HepG2 (cell line): Measurements from ENCODE around the gene R3HDM4. TPM values are rescaled to one million over a fixed set of nuclear protein-coding genes. Genes with fewer than 3 reads are reported as not detected.

Experiments
- ISX ChIP-seq: sonication (generic); formaldehyde crosslinking; conservative IDR thresholded peaks from 2 replicates; pipeline ENCODE4 v1.5.0; 2020; ENCODE audit warnings: missing genetic modification reagents
- MLLT10 ChIP-seq: sonication (generic); formaldehyde crosslinking; IDR thresholded peaks from 2 replicates; pipeline ENCODE4 v1.4.0; 2020; ENCODE audit warnings: missing genetic modification reagents
- PHF21A ChIP-seq: sonication (generic); formaldehyde crosslinking; IDR thresholded peaks from 2 replicates; pipeline ENCODE4 v1.5.0; 2020; ENCODE audit warnings: mild to moderate bottlenecking, missing genetic modification reagents
- TAF1 ChIP-seq: sonication (generic); formaldehyde crosslinking; IDR thresholded peaks from 2 replicates; pipeline ENCODE4 v1.4.0; 2020; ENCODE audit warnings: missing genetic modification reagents
- TRIM24 ChIP-seq: sonication (generic); formaldehyde crosslinking; IDR thresholded peaks from 2 replicates; pipeline ENCODE4 v1.8.0; 2022; ENCODE audit warnings: mild to moderate bottlenecking, missing genetic modification reagents
- ZEB1 ChIP-seq: IDR thresholded peaks from 2 replicates; pipeline ENCODE4 v1.6.1; 2012; ENCODE audit warnings: mild to moderate bottlenecking, low read depth, inconsistent platforms; ENCODE audit not compliant: insufficient replicate concordance
- ZNF205 ChIP-seq: IDR thresholded peaks from 2 replicates; pipeline ENCODE4 v1.6.1; 2018; ENCODE audit warnings: missing biosample characterization, missing genetic modification reagents
- ZNF782 ChIP-seq: sonication (generic); formaldehyde crosslinking; IDR thresholded peaks from 2 replicates; pipeline ENCODE4 v1.4.0; 2020; ENCODE audit warnings: missing genetic modification reagents, mild to moderate bottlenecking, borderline replicate concordance
- ZNF878 ChIP-seq: sonication (generic); formaldehyde crosslinking; IDR thresholded peaks from 2 replicates; pipeline ENCODE4 v1.8.1; 2023; ENCODE audit warnings: mild to moderate bottlenecking, missing genetic modification reagents, moderate library complexity
- ZSCAN20 ChIP-seq: sonication (generic); formaldehyde crosslinking; IDR thresholded peaks from 2 replicates; pipeline ENCODE4 v1.4.0; 2020; ENCODE audit warnings: missing genetic modification reagents, mild to moderate bottlenecking, borderline replicate concordance
- polyA plus RNA-seq, 8 experiments: library from polyadenylated mRNA; depleted of rRNA in 3 of 8; stranded (reverse) in 7 of 8; unstranded in 1 of 8; fragments of >200 nt; fragmentation: Illumina TruSeq in 4 of 8; extraction: Trizol in 4 of 8; gene quantifications; 2 replicates each; pipeline versions ENCODE4 v1.2.1 to v1.2.3, GENCODE V29; 2011 to 2016; ENCODE audit warnings: low read depth in 4 of 8, missing spikeins in 1 of 8, mixed read lengths in 1 of 8; ENCODE audit not compliant: insufficient read depth in 1 of 8
- total RNA-seq, 5 experiments: library from RNA; depleted of rRNA; stranded (reverse); fragments of >200 nt; fragmentation: Illumina TruSeq; extraction: Trizol; gene quantifications; 2 replicates each; pipeline ENCODE4 v1.2.3, GENCODE V29; 2016; ENCODE audit warnings: low read depth in 1 of 5
- TF ChIP-seq, protein P1 (sequence below): sonication (generic); formaldehyde crosslinking; IDR thresholded peaks from 2 replicates; pipeline ENCODE4 v1.5.1; 2020; ENCODE audit warnings: missing genetic modification reagents, mild to moderate bottlenecking, borderline replicate concordance
- TF ChIP-seq, protein P2 (sequence below): IDR thresholded peaks from 2 replicates; pipeline ENCODE4 v1.6.1; 2012; ENCODE audit warnings: low read depth, low read length, improper control_type of control experiment
- TF ChIP-seq, protein P3 (sequence below): sonication (generic); formaldehyde crosslinking; IDR thresholded peaks from 2 replicates; pipeline ENCODE4 v1.4.0; 2020; ENCODE audit warnings: missing genetic modification reagents
- TF ChIP-seq, protein P4 (sequence below): sonication (generic); formaldehyde crosslinking; IDR thresholded peaks from 2 replicates; pipeline ENCODE4 v1.8.1; 2023; ENCODE audit warnings: missing genetic modification reagents, mild to moderate bottlenecking, borderline replicate concordance
- TF ChIP-seq, protein P5 (sequence below): sonication (generic); formaldehyde crosslinking; IDR thresholded peaks from 2 replicates; pipeline ENCODE4 v1.4.0; 2020; ENCODE audit warnings: mild to moderate bottlenecking, missing genetic modification reagents

Gene R3HDM4
- total and polyA plus RNA-seq, 2 of the 13 experiments (the other 11 are each of a cell fraction or from before 2014, with no cell fraction given) = 26.2 to 26.9 TPM

DNA sequence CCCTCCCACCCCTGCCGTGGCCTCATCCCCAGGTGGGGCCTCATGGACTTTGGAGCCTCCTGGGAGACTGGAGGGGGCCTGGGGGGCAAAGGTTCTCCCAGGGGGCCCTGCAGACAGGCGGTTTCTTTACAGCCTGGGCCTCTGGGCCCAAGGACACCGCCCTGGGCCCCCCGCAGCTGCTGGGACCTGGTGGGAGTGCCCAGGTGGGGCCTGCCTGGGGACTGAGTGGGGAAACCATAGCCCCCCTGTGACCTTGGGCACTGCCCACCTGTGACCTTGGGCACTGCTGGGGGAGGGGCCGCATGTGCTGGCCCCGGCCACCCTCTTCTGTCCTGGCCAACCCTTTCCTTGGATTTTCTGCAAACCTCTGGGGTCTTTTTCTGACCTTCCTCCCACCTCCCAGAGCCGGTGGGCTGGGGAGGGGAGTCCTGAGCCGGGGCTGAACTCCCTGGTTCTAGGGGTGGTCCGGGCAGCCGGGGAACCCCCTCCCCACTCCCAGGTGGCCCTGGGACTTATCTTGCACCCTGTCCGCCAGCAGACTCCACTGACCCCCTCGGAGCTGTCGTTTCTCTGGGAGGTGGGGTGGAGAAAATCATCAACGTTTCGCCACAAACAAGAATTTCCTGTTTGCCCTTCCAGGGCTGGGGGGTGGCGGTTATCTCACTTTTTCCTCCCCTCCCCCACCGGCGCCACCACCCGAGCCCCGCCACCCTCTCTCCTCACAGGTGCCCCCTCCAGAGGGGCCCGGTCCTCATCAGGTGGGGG lies 39.8 kb upstream of the R3HDM4 start (continued):
- TF ChIP-seq, protein P1, sequence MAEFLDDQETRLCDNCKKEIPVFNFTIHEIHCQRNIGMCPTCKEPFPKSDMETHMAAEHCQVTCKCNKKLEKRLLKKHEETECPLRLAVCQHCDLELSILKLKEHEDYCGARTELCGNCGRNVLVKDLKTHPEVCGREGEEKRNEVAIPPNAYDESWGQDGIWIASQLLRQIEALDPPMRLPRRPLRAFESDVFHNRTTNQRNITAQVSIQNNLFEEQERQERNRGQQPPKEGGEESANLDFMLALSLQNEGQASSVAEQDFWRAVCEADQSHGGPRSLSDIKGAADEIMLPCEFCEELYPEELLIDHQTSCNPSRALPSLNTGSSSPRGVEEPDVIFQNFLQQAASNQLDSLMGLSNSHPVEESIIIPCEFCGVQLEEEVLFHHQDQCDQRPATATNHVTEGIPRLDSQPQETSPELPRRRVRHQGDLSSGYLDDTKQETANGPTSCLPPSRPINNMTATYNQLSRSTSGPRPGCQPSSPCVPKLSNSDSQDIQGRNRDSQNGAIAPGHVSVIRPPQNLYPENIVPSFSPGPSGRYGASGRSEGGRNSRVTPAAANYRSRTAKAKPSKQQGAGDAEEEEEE (CRISPR knock-in tag) = no peak
- TF ChIP-seq TAF1 (CRISPR knock-in tag) (peak; percentile 39; the same call in 1 of the 2 replicates), ZNF782 (no peak), ZSCAN20 (CRISPR knock-in tag) (no peak), ISX (no peak), TRIM24 (CRISPR knock-in tag) (peak; percentile 17; the same call in 1 of the 2 replicates), ZNF878 (CRISPR knock-in tag) (peak; percentile 53; the same call in 1 of the 2 replicates), ZEB1 (peak; percentile 96), ZNF205 (CRISPR knock-in tag) (peak; percentile 78), MLLT10 (CRISPR knock-in tag) (no peak), PHF21A (CRISPR knock-in tag) (peak; percentile 99)
- TF ChIP-seq, protein P2, sequence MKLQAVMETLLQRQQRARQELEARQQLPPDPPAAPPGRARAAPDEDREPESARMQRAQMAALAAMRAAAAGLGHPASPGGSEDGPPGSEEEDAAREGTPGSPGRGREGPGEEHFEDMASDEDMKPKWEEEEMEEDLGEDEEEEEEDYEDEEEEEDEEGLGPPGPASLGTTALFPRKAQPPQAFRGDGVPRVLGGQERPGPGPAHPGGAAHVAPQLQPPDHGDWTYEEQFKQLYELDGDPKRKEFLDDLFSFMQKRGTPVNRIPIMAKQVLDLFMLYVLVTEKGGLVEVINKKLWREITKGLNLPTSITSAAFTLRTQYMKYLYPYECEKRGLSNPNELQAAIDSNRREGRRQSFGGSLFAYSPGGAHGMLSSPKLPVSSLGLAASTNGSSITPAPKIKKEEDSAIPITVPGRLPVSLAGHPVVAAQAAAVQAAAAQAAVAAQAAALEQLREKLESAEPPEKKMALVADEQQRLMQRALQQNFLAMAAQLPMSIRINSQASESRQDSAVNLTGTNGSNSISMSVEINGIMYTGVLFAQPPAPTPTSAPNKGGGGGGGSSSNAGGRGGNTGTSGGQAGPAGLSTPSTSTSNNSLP = no peak
- TF ChIP-seq, protein P3, sequence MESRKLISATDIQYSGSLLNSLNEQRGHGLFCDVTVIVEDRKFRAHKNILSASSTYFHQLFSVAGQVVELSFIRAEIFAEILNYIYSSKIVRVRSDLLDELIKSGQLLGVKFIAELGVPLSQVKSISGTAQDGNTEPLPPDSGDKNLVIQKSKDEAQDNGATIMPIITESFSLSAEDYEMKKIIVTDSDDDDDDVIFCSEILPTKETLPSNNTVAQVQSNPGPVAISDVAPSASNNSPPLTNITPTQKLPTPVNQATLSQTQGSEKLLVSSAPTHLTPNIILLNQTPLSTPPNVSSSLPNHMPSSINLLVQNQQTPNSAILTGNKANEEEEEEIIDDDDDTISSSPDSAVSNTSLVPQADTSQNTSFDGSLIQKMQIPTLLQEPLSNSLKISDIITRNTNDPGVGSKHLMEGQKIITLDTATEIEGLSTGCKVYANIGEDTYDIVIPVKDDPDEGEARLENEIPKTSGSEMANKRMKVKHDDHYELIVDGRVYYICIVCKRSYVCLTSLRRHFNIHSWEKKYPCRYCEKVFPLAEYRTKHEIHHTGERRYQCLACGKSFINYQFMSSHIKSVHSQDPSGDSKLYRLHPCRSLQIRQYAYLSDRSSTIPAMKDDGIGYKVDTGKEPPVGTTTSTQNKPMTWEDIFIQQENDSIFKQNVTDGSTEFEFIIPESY (CRISPR knock-in tag) = peak; percentile 86
- TF ChIP-seq, protein P4, sequence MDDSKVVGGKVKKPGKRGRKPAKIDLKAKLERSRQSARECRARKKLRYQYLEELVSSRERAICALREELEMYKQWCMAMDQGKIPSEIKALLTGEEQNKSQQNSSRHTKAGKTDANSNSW (CRISPR knock-in tag) = no peak
- TF ChIP-seq, protein P5, sequence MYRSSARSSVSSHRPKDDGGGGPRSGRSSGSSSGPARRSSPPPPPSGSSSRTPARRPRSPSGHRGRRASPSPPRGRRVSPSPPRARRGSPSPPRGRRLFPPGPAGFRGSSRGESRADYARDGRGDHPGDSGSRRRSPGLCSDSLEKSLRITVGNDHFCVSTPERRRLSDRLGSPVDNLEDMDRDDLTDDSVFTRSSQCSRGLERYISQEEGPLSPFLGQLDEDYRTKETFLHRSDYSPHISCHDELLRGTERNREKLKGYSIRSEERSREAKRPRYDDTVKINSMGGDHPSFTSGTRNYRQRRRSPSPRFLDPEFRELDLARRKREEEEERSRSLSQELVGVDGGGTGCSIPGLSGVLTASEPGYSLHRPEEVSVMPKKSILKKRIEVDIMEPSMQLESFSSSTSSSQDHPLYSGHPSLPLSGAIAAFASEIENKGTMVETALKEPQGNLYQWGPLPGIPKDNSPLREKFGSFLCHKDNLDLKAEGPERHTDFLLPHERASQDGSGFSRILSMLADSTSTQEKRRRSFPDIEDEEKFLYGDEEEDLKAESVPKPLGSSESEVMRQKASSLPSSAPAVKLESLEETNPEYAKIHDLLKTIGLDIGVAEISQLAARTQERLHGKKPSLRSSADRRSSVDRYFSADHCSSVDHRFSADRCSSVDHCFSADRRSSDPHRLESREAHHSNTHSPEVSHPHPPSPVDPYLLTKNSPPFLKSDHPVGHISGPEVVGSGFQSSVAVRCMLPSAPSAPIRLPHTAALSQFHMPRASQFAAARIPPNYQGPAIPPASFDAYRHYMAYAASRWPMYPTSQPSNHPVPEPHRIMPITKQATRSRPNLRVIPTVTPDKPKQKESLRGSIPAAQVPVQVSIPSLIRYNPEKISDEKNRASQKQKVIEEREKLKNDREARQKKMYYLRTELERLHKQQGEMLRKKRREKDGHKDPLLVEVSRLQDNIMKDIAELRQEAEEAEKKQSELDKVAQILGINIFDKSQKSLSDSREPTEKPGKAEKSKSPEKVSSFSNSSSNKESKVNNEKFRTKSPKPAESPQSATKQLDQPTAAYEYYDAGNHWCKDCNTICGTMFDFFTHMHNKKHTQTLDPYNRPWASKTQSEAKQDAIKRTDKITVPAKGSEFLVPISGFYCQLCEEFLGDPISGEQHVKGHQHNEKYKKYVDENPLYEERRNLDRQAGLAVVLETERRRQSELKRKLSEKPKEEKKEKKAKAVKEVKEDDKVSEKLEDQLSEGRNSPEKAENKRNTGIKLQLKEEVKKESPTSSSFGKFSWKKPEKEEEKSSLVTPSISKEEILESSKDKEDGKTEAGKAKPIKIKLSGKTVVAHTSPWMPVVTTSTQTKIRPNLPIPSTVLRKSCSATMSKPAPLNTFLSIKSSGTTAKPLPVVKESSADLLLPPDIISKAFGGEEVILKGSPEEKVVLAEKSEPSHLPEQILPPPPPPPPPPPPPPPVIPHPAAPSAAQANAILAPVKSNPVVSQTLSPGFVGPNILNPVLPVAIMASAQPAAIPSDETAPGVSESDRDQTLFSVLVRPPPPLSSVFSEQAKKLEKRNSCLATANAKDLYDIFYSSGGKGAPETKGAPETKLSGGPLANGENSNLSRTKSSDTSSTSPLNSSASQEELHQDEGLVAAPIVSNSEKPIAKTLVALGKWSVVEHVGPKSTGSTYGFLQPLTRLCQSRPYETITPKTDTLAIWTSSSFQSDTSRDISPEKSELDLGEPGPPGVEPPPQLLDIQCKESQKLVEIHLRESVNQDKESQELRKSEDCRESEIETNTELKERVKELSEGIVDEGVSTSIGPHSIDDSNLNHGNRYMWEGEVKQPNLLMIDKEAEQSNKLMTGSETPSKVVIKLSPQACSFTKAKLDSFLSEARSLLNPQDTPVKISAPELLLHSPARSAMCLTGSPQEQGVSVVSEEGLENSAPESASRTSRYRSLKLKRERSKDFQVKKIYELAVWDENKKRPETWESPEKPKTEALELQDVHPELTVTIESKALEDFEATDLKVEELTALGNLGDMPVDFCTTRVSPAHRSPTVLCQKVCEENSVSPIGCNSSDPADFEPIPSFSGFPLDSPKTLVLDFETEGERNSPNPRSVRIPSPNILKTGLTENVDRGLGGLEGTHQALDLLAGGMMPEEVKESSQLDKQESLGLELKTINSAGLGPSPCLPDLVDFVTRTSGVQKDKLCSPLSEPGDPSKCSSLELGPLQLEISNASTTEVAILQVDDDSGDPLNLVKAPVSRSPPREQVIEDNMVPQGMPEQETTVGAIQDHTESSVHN (CRISPR knock-in tag) = no peak
